Suprapubic skin (tissue), 3 donors: ENCODE data around the gene PTX4.

ENCODE experiments used
- CTCF ChIP-seq, 2 donors: fragments of 200-600 bp in 1 of 2; fragments of 450-650 bp in 1 of 2; sonication (generic) in 1 of 2; IDR thresholded peaks; one replicate each; pipeline ENCODE4 v1.5.1; 2016 to 2019; ENCODE audit warnings: antibody characterized with exemption in 2 of 2, mild to moderate bottlenecking in 1 of 2, moderate library complexity in 1 of 2
- POLR2A ChIP-seq, 2 donors: fragments of 450-650 bp; IDR thresholded peaks; one replicate each; pipeline ENCODE4 v1.6.1; 2017; ENCODE audit warnings: antibody characterized with exemption in 2 of 2, mild to moderate bottlenecking in 2 of 2, moderate library complexity in 2 of 2

- TF ChIP-seq CTCF (IDR thresholded peaks at IDR 0.05) (no peak), POLR2A (IDR thresholded peaks at IDR 0.05) (no peak)
Observed at GRCh38 chr16:1472974-1473373, 15.8 kb downstream of the PTX4 start.
